GM21786 (cell line): ENCODE data around the gene IKZF1.

Experiments used
- ATAC-seq: cut with Tn5 transposase; IDR thresholded peaks from one replicate; pipeline ENCODE4 v1.9.1; 2021; ENCODE audit not compliant: unreplicated experiment

IKZF1 gene

DNA sequence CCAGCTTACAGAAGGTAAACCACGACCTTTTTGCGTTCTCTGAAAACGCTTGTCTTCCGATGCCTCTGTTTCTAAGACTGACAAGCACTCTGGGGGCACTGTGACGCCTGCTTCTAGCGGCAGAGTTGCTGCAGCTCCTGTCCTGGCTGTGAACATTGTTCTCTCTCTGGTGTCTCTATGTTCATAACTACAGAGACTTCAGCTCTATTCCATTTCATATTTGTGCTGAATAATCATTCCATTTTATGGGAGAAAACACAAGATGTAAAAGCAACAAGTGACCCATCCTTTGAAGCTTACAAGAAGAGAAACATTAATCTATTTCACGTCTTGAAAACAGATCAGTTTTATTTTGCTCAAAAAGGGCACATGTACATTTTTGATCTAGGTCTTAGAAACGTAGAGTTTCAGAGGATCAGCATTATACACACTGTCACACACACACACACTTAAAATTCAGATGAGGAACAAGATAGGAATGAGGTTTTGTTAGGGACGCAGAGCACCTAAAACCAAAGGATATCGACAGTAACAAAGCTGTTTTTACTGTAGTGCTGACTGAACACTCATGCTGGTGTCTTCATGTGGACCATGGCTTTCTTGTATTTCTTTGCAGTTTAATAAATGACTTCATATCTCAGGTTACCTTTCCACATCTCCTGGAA lies 3.0 kb downstream of the IKZF1 start:
- ATAC-seq = peak; percentile 28

DNA sequence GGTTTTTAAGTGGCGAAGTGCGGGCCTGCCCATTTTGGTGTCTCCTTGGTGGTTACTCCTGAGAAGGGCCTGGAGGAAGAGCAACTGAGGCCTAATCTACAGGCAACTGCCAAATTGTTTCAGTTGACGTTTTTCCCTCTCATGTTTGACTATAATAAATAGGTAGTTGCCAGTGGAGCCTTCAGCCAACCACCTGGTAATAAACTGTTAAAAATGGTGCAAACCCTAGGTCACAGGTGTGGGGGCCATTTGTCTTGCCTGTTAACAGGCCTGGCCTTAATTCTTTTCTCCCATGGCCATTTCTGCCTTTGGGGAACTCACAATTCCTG lies 3.7 kb downstream of the IKZF1 start:
- ATAC-seq = no peak

DNA sequence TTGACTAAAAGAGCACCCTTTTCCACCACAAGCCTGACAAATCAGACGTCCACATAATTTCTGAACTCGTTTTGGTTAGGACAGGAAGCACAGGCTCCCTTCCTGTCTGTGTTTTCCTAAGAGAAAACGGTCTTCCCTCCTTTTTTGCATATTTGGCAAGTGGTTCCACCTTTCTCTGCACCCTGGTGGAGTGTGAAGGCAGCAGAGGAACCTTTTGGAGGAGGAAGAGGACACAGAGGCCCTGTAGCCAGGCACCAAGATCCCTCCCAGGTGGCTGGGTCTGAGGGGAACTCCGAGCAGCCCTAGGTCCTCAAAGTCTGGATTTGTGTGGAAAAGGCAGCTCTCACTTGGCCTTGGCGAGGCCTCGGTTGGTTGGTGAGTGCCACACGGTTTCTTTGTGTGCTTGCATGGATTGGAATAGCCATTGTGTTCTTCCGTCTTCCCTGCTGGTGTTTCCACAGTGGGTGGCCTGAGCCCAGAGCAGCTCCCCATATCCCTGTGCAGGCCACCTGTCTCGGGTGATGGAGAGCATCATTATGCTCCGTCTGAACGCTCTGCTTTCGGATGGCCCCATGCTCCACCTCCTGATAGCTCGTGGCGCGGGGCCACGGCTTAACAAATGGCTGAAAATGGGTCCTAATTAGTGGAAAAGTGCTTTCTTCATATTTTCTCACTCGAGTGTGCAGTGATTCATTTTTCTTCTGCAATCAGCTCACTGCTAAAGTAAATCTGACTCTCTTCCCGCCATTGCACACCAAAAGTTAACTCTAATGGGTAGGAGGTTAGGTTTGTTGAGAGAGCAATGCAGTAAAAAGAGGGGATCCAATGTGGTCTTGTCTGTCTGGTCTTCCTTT lies 4.2 kb downstream of the IKZF1 start:
- no peak for ATAC-seq

DNA sequence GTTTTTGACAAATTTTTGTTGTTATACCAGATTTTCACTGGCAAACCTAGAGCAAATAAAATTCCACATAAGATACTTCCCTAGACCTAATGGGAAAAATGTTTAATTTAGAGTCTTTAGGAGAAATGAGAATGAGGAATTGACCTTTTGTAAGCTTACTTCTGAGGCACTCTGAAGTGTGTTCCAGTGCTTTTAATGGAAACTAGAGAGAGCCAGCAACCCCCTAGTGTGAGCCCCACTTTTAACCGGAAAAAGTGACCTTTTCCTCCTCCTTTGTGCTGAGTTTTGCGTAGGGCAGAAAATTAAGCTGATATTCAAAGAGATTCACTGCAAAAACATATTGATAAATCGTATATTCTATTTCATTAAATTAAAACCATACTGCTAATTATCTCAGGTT lies 5.2 kb downstream of the IKZF1 start:
- no peak for ATAC-seq

DNA sequence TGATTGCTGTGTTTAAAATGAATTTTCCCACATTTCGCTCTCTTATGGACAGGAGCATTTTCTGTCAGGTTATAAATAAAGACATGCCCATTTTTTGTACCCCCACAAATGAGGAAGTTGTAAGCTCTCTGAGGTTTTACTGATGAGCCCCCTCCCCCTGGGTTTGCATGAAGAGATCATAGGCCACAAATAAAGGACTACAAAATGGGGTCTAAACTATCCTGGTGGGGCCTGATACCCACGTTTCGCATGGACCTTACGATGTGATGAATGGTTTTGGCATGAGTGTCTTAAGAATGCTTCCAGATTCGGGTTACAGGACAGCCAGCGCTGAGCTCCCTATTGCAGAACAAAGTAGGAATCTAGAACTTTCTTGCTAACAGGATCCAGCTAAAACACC lies 5.8 kb downstream of the IKZF1 start:
- no peak for ATAC-seq

DNA sequence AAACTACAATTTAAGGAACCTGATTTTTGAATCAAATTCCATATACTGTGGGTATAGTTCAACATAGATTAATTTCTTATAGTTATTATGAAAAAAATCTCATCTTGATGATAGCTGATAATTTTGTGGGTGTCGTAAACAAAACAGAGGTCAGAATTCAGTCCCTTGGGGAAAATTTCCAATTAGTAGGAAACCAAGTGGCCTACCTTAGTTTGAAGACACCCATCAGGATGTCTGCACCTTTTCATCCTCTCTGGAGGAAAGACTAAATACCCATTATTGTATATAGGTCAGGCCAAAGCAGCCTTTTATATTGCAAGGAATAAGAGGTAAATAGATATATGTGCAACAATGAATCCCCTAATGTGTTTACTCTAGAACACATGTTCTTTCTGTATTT lies 6.4 kb downstream of the IKZF1 start:
- no peak for ATAC-seq

DNA sequence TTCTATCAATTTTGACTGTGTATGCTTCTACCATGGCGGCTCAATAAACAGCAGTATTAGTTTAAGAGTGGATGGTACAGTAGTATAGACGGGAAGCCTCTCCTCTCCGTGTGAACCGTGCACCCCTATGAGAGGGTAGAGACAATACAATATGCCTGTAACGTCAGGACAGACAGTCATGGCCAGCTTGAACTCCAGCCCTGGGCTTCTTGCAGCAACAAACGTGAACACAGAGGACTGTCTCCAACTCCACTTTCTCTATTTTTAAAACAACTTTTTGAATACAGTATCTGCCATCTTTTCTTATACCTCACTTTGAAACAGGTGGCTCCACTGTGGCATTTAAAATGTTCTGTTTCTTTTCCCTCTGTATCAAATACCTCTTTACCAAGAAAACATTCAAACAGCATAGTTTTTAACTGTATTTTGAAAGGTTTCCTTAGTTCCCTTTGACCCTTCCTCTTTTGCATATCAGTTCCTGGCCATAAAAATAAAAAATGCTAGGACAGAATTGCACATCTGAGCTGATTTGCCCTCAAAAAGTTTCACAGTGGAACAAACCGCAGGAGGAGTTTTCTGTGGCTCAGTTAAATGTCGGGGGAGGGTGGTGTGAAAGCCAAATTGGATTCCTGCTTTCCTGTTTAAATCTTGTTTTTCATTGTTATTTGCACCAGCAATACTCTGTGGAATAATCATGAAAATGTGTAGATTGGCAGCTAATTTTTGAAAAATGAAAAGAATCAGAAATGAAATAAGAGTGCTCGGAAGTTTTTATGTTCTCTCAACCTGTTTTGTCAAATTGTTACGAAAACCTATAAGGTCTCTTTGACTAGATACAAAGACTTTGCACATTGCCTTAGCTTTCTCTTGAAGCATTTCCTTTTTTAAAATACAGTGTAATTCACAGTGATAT lies 8.0 kb downstream of the IKZF1 start:
- ATAC-seq = no peak

DNA sequence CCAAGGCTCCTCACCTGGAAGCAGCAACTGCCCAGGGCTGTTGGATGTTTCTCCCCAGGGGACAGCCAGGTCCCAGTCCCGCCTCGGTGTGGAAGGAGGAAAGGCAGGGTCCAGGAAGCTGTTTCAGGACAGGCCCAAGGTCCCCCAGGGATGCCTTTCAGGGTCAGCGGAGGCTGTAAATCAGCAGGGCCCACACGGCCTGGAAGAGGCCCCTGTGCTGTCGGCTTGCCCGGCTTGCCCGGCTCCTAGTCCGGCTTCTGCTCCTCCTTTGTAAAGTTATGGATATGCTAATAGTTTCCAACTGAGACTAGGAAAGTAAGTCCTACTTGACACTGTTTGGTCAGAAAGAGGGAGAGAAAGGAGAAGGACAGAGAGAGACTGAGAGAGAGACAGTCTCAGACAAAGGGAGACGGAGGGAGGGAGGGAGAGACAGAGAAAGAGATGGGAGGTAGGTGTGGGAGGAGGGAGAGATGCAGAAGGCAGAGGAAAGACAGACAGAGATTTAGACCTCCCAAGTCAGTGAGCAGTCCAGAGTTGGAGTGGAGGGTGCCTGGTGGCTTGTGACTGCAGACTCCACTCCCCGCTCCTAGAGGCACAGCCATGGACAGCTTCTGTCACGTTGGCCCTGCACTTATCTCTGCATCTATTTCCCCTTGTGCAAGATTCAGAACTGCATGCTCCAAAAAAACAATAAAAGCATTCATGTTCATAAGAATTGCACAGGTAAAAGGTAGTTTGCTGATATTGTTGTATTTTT lies 10.5 kb downstream of the IKZF1 start:
- no peak for ATAC-seq

DNA sequence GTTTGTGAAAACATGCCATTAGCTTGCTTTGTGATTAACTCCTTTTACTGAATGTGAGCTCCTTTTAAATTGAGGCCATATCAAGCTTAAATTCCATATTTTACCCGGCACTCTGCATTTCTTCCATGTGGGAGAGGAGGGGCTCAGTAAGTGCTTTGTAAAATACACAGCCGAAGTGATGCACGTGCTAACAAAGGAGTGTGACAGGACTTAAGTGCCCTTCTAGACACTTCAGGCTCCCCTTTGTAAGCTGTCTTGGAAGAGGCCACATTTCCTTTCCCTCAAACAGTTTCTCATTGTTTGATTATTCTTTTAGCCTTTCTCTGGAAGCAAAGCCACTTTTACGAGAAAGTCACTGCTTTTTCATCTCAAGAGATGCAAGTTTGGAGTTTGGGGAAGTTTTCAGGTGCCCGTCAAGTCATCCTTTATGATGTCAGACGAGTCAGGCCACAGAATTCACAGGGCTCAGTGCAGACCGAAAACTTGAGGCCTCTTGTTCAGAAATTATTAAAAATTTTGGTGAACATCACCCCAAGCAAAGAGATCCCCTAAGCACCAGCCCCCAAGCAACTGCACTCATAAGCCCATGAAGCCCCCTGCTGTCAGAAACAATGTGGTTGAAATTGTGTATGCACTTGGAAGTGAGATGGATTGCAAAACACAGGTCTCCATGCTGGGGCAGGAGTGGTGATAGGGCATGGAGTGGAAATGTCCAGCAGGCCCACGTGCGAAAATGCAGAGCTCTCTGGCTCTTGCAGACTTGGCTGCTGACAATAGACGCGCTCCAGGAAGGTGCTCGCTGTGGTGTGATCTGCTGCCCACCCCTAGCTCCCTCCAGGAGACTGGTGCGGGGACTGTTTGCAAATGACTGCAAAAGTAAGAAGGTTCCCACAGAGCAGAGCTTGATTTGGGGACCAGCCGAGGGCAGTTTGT lies 11.5 kb downstream of the IKZF1 start:
- ATAC-seq = no peak

DNA sequence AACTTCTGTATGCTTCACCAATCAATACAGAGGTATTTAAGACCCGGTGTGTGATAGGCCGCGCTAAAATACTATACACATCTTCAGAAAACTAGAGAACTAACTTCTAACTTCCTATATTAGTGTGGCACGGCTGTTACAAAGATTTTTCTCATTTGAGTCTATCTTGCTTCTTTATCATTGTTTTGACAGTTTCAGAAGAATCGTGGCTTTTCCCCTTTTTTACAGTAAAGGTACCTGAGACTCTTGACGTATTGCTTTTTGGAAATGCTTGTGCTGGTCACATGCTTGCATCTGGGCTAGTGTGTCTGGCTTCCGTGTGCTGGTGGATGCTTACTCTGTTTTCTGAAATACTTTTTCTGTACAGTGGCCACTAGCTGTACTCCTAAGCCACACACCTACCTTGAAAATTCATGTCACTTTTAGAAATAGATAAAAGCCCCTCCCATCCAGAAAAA lies 12.7 kb downstream of the IKZF1 start:
- peak; percentile 74 for ATAC-seq

DNA sequence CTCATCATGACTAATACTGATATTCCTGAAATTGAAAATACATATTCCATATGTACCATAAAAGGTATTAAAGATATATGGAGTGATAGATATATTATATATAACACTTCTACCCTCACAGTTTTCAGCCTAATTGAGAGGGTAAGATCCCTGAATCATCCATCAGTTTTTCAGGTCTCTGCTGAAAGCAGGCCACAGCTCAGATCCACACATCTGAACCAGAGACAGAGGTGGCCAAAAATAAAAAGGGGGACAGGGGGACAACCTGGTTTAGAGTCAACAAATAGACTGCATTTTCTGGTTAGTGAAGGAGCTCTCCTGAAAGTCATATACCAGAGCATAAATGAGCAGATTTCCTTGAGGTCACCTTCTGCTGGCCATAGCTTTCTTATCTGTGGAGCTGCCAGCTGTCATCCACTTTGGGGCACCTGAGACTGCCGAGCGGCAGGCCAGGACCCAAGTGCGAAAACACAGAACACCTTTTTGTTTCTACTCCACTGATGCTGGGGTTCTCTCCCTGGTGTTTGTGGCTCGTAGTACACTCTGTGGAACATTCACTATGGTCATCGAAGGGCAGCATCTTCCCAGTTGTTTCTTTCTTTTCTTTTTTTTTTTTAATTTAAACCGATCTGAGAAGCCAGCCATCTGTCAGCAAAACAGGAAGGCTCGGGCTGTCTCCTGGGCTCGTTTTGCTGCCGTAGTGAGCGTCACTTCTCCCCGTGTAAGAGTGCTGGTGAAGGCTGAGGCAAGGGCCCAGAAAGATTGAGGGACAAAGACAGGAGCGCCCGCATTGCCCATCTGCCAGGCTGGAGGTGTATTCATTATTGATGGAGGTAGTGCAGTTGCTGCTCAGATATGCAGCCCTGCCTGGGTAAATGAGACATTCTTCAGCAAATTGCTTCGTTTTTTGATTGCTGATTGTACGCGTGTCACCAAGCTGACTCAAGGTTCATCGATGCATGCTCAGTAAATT lies 13.5 kb downstream of the IKZF1 start:
- ATAC-seq = no peak

DNA sequence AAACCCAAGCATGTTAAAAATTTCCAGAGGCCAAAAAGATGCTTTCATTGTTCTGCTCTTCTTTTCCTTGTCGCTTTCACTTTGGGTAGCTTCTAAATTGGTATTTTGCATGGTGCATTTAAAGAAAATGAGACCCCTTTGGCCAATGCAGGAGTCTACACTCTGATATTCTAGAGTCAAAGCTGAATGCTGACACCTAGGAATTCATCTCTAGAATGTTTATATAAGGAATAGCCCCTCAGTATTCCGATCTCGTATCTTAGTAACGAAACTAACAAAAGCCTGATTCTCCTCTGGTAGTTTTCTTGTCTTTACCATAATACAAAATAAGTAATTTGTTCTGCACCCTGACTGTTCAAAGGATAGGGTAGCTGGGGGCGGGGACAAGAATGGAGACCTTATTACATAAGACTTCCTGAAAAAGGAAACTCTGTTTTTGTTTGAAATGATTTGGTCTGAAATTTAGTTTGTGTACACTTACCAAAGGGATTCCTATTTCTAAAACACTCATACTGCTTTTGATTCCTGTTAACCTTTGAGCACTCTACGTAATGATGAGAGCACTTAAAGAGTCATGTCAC lies 17.1 kb downstream of the IKZF1 start:
- ATAC-seq = no peak

DNA sequence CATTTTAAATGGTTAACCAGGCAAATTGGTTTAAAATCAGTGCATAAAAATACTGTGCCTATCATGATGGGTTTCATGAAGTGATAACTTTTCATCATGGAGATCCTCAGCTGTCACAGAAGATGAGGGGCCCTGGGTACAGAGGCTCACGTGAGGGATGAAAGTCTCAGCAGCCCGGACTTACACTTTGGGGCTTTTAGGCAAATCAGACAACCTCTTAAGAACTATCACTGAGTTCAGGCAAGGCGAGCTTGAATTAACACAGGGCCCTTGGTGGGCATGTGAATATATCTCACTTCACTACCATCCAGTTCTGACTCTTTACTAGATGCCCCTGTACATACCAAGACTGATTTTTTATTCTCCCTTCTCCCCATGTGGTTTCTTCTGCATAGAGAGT lies 19.6 kb downstream of the IKZF1 start:
- ATAC-seq = no peak

DNA sequence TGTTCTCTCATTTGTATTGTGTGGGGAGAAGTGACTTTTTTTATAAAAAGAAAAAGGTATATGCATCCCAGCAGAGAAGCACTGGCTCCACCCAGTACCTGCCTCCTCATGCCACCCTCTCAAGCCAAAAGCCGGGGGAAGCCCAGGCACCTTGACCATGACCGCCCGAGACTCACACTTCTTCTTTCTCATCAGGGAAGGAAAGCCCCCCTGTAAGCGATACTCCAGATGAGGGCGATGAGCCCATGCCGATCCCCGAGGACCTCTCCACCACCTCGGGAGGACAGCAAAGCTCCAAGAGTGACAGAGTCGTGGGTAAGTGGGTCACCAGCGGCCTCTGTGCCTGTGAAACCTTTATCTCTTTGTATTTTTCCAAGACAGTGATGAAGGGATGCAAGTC lies 22.9 kb downstream of the IKZF1 start:
- ATAC-seq = peak; percentile 42

DNA sequence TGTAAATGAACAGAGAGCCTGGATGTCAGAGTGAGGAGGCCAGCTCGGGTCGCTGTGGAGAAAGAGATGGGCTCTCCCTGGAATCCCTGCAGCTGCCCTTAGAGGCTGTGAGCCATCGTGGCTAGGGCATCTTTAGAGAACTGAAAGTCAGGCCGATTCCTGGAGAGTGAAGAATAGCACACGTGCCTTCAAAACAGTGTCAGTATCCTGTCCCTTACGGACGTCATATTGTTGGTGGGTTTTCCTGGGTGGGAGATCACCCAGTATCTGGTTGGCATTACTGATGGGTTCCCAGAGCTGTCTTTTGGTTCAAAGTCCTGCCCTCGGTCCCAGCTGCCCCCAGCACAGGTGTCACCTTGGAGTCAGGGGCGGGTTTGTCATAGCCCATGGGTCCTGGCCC lies 25.3 kb downstream of the IKZF1 start:
- ATAC-seq = peak; percentile 22

DNA sequence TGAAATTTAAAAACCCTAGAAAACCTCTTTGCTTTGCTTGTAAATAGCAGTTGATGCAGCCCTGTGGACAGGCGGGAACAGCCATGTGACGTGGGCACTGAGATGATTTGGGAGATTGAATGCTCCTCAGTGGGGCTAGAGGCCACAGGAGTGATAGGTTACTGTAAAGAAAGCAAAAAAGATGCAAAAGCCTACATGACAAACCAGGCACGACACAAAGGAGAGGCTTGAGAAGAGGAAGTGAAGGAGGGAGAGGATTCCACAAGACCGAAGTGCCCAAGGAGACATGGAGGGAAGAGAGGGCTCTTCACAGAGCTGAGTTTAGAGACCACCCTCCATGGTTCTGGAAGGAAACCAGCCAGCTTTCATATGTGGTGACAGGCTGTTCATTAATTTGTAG lies 25.7 kb downstream of the IKZF1 start:
- ATAC-seq = no peak

DNA sequence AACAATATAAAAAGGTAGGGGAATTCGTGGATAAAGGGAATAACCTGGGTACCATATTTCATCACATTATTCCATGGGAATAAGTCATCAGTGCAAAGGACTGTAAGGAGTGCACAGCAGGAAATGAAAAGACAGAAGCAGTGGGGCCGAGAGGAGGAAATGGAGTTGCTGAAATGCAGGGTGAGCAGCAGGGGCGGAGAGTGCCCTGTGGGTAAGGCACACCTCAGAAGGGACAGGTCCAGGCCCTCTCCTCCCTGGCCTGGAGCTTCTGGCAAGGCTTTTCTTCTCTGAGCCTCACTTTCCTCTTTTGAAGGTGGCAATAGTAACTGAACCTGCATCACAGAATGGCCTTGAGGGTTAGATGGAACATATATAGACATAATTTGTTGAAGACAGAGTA lies 26.2 kb downstream of the IKZF1 start:
- no peak for ATAC-seq

DNA sequence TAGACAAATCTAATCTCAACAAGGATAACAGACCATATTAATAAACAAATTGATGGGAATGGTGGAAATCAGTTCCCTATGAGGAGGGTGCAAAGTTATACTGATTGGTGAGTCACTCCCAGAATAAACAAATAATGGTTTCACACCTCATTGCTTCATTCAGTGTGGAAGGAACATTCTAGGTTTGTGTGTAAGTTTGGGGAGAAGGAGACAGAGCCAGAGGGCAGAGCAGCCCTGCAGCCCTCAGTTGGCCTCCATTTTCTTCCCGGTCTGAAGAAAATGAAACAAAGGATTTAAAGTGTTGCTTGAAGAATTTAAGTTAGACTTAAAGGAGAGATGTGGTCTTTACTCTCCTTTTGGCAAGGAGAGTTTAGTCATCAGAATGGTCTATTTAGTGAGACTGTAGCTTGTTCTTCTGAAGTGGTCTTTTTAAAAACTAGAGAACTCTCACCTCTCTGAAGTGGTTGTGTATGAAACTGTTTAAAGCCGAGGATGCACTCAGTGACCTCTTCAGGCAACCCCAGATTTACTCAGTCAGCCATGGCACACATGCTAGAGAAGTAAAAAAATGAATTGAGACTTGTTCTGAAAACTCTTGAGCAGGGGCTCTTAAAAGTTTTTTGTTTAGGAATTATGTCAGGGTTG lies 27.2 kb downstream of the IKZF1 start:
- peak; percentile 66 for ATAC-seq
